Trophoblast cell (in vitro differentiated cells and primary cell): Measurements from ENCODE around the gene KL.

Experiments used
- DNase-seq, 2 donors: peaks; one replicate each; pipeline ENCODE4 v3.0.0-alpha.2; 2016
- H2AFZ ChIP-seq: 2 replicates; pipeline ENCODE4 v1.6.1; 2013; ENCODE audit warnings: low read length, moderate library complexity, mild to moderate bottlenecking; ENCODE audit not compliant: insufficient read depth, poor library complexity
- H2AK5ac ChIP-seq: 2 replicates; pipeline ENCODE4 v1.6.1; 2013; ENCODE audit warnings: mild to moderate bottlenecking, low read length
- H2BK120ac ChIP-seq: 2 replicates; pipeline ENCODE4 v1.6.1; 2013; ENCODE audit warnings: low read length, mild to moderate bottlenecking, moderate library complexity; ENCODE audit not compliant: insufficient read depth, poor library complexity
- H2BK12ac ChIP-seq: 2 replicates; pipeline ENCODE4 v1.6.1; 2013; ENCODE audit warnings: mild to moderate bottlenecking, low read length, moderate library complexity
- H2BK5ac ChIP-seq: 2 replicates; pipeline ENCODE4 v1.6.1; 2013; ENCODE audit warnings: low read length, low read depth, moderate library complexity, mild to moderate bottlenecking; ENCODE audit not compliant: poor library complexity
- H3K14ac ChIP-seq: 2 replicates; pipeline ENCODE4 v1.6.1; 2013; ENCODE audit warnings: mild to moderate bottlenecking, low read length
- H3K18ac ChIP-seq: 2 replicates; pipeline ENCODE4 v1.6.1; 2013; ENCODE audit warnings: mild to moderate bottlenecking, low read length
- H3K23ac ChIP-seq: 2 replicates; pipeline ENCODE4 v1.6.1; 2013; ENCODE audit warnings: low read length
- H3K27ac ChIP-seq: 2 replicates; pipeline ENCODE4 v1.5.1; 2013; ENCODE audit warnings: low read depth, mild to moderate bottlenecking, inconsistent platforms, low read length, moderate library complexity
- H3K27me3 ChIP-seq: 2 replicates; pipeline ENCODE4 v1.6.1; 2013; ENCODE audit warnings: inconsistent platforms, mild to moderate bottlenecking, low read length, moderate library complexity; ENCODE audit not compliant: insufficient read depth
- H3K36me3 ChIP-seq, 2 experiments: 1 replicate in 1 of 2; 2 replicates in 1 of 2; pipeline ENCODE4 v1.6.1; 2013; ENCODE audit warnings: low read length in 2 of 2, mild to moderate bottlenecking in 2 of 2, moderate library complexity in 1 of 2; ENCODE audit not compliant: insufficient read depth in 2 of 2, control insufficient read depth in 1 of 2
- H3K4ac ChIP-seq: 2 replicates; pipeline ENCODE4 v1.6.1; 2013; ENCODE audit warnings: low read depth, mild to moderate bottlenecking, low read length, moderate library complexity
- H3K4me1 ChIP-seq, 2 experiments: 1 replicate in 1 of 2; 2 replicates in 1 of 2; pipeline ENCODE4 v1.6.1; 2013; ENCODE audit warnings: low read length in 2 of 2, mild to moderate bottlenecking in 2 of 2, moderate library complexity in 1 of 2; ENCODE audit not compliant: insufficient read depth in 2 of 2, control insufficient read depth in 1 of 2
- H3K4me2 ChIP-seq: 2 replicates; pipeline ENCODE4 v1.6.1; 2013; ENCODE audit warnings: inconsistent platforms, mild to moderate bottlenecking, low read length, moderate library complexity
- H3K4me3 ChIP-seq: 2 replicates; pipeline ENCODE4 v1.5.1; 2013; ENCODE audit warnings: mild to moderate bottlenecking, low read depth, low read length, inconsistent platforms
- H3K79me1 ChIP-seq: one replicate; pipeline ENCODE4 v1.6.1; 2013; ENCODE audit warnings: low read length
- H3K79me2 ChIP-seq: 2 replicates; pipeline ENCODE4 v1.6.1; 2013; ENCODE audit warnings: low read length, mild to moderate bottlenecking; ENCODE audit not compliant: control insufficient read depth, insufficient read depth, poor library complexity
- H3K9ac ChIP-seq: 2 replicates; pipeline ENCODE4 v1.6.1; 2013; ENCODE audit warnings: mild to moderate bottlenecking, low read length
- H3K9me3 ChIP-seq: 2 replicates; pipeline ENCODE4 v1.6.1; 2013; ENCODE audit warnings: low read depth, mild to moderate bottlenecking, control low read depth, inconsistent platforms, low read length; ENCODE audit not compliant: insufficient read depth
- H4K12ac ChIP-seq: 2 replicates; pipeline ENCODE4 v1.6.1; 2013; ENCODE audit warnings: low read depth, mild to moderate bottlenecking, low read length, moderate library complexity
- H4K8ac ChIP-seq: 2 replicates; pipeline ENCODE4 v1.6.1; 2013; ENCODE audit warnings: low read depth, mild to moderate bottlenecking, low read length, moderate library complexity
- H4K91ac ChIP-seq: one replicate; pipeline ENCODE4 v1.6.1; 2013; ENCODE audit warnings: low read depth, mild to moderate bottlenecking, low read length, moderate library complexity
- WGBS: extraction: QIAGEN DNeasy Blood & Tissue Kit; methylation state at CpG from one replicate; pipeline ENCODE4 v1.1.7; 2013; ENCODE audit warnings: missing lambda C conversion rate; ENCODE audit not compliant: insufficient read length, insufficient coverage; ENCODE audit errors: extremely low coverage; 5-methylcytosine and 5-hydroxymethylcytosine counted together

Gene KL

DNA sequence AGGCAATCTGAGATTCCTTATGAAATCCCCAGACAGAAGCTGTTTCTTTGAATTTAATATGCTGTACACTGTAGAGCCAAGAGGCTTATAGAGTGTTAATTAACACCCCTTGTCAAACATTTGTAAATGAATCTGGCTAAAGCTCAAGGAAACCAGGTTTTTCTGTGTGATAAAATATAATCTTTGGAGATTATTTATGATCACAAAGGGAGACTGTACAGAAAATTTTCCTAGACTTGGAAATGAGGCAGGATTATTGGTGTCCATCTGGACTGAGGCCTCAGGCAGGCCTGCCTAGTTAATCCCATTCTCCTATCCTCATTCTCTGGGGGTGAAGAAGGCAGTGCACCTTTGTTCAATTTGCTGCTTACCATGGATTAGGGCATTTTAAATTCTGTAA, 17.8 kb downstream of the KL start:
- Histone ChIP-seq H3K9ac (no peak overlapping the region), H3K4me2 (no peak overlapping the region), H2BK12ac (no peak overlapping the region), H3K9me3 (no peaks in the 10 kb centered on the region), H3K14ac (no peak overlapping the region), H4K8ac (no peak overlapping the region), H4K12ac (no peak overlapping the region), H3K36me3 (no peaks in the 10 kb centered on the region), H3K18ac (no peak overlapping the region), H3K79me2 (no peaks in the 10 kb centered on the region), H3K4ac (no peak overlapping the region), H2BK120ac (no peak overlapping the region), H3K27ac (no peak overlapping the region), H2BK5ac (no peak overlapping the region), H2AFZ (no peak overlapping the region), H3K4me3 (no peak overlapping the region), H3K27me3 (no peaks in the 10 kb centered on the region), H3K23ac (no peak overlapping the region), H2AK5ac (no peak overlapping the region), H3K4me1 (no peaks in the 10 kb centered on the region), H3K79me1 (no peaks in the 10 kb centered on the region), H4K91ac (no peak overlapping the region)
- DNase-seq: no peak

DNA sequence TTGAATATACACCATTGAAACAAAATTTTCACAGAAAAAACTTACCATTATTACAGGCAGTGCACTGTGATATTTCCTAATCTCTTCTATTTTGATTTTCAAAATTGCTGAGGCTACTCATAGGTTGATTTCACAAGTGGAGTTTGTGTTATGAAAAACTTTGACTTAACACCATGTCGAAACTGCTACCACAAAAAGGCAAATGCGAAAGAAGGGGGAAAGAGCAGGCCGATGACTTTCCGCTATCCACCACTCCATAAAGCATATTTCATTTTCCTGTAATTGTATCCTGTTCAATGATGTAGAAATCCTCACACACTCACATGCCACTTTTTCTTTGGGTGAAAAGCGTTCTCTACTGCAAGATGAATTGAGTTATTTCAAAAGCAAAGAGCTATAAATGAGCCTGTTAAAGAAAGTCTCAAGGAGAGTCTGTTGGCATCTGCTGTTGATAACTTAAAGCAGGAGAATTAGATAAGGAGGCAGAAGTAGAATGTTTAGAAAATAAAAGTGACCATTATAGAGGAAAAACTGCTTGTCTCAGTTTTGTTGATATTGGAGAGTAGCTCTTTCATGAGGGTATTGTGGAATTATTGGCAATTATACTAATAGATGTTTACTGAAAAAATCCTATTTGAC, 18.8 kb downstream of the KL start:
- no CpG with 5 or more reads among the region's 5 CpGs for WGBS
- Histone ChIP-seq H3K4ac (no peak overlapping the region), H2BK12ac (no peak overlapping the region), H3K9ac (no peak overlapping the region), H3K4me1 (no peaks in the 10 kb centered on the region), H3K79me2 (no peaks in the 10 kb centered on the region), H3K18ac (no peak overlapping the region), H3K14ac (no peak overlapping the region), H3K4me2 (no peak overlapping the region), H2AFZ (no peak overlapping the region), H4K12ac (no peak overlapping the region), H3K23ac (no peak overlapping the region), H3K27ac (no peak overlapping the region), H3K9me3 (no peaks in the 10 kb centered on the region), H3K27me3 (no peaks in the 10 kb centered on the region), H3K36me3 (no peaks in the 10 kb centered on the region), H2AK5ac (no peak overlapping the region), H4K91ac (no peak overlapping the region), H3K4me3 (no peak overlapping the region), H4K8ac (no peak overlapping the region), H2BK5ac (no peak overlapping the region), H2BK120ac (no peak overlapping the region), H3K79me1 (no peaks in the 10 kb centered on the region)
- no peak for DNase-seq

DNA sequence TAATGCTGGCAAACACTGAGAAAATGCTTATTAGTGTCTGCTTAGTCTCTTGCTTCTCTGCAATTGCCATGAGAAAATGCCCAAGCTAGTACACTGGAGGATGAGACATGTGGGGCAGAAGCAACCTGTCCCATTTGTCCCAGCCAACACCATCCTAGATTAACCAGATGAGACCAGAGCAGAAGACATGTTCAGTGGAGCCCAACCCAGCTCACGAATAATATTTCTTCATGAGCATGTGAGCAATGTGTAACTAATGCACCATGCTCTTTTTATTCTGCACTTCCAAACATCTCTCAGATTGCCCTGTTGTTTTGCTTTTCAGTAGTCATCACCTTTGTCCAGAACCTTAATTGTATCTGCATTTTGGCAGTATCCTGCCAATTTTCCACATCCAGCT, 21.4 kb downstream of the KL start:
- Histone ChIP-seq H3K9ac (no peak overlapping the region), H3K79me1 (no peaks in the 10 kb centered on the region), H2BK120ac (no peak overlapping the region), H3K9me3 (no peaks in the 10 kb centered on the region), H3K4me2 (no peak overlapping the region), H2BK12ac (no peak overlapping the region), H2AK5ac (no peak overlapping the region), H3K4me3 (no peak overlapping the region), H4K91ac (no peak overlapping the region), H3K4ac (no peak overlapping the region), H4K8ac (no peak overlapping the region), H3K36me3 (no peaks in the 10 kb centered on the region), H3K14ac (no peak overlapping the region), H3K27ac (no peak overlapping the region), H3K27me3 (no peaks in the 10 kb centered on the region), H2BK5ac (no peak overlapping the region), H3K4me1 (no peaks in the 10 kb centered on the region), H3K23ac (no peak overlapping the region), H2AFZ (no peak overlapping the region), H3K18ac (no peak overlapping the region), H4K12ac (no peak overlapping the region), H3K79me2 (no peaks in the 10 kb centered on the region)
- WGBS: no CpG with 5 or more reads among the region's 1 CpG
- DNase-seq: no peak

DNA sequence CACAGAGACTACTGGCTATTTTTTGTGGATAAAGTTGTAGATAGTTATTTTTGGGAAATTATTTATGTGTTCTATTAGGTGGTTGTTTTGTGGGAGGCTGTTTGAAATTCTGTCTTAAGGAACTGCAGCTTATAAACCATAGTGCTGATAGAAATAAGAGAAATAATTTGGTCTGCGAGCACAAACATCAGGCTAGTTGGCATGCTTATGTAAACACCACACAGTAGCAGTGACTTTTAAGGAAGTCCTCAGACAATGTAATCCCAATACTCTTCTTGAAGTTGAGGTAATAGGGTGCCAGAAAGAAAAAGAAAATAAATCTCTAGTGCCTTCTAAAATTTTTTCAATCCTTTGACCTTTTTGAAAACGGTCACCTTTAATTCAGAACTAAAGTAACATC, 23.9 kb downstream of the KL start:
- no peaks in the 10 kb centered on the region for H3K4me1 ChIP-seq
- H2AK5ac ChIP-seq: no peak overlapping the region
- no peak overlapping the region for H3K9ac ChIP-seq
- no peaks in the 10 kb centered on the region for H3K36me3 ChIP-seq
- no peak overlapping the region for H3K14ac ChIP-seq
- no peak overlapping the region for H4K91ac ChIP-seq
- no peak overlapping the region for H2AFZ ChIP-seq
- WGBS: no CpG with 5 or more reads among the region's 2 CpGs
- no peaks in the 10 kb centered on the region for H3K9me3 ChIP-seq
- H2BK12ac ChIP-seq: no peak overlapping the region
- H3K79me2 ChIP-seq: no peaks in the 10 kb centered on the region
- no peak overlapping the region for H2BK5ac ChIP-seq
- no peaks in the 10 kb centered on the region for H3K27me3 ChIP-seq
- H3K4me2 ChIP-seq: no peak overlapping the region
- H3K27ac ChIP-seq: no peak overlapping the region
- H3K4me3 ChIP-seq: no peak overlapping the region
- H3K23ac ChIP-seq: no peak overlapping the region
- no peak overlapping the region for H2BK120ac ChIP-seq
- H4K8ac ChIP-seq: no peak overlapping the region
- H4K12ac ChIP-seq: no peak overlapping the region
- H3K79me1 ChIP-seq: no peaks in the 10 kb centered on the region
- H3K18ac ChIP-seq: no peak overlapping the region
- no peak for DNase-seq
- H3K4ac ChIP-seq: no peak overlapping the region
